Erythroblast (primary cell): ENCODE results near the gene GOLGA6L10.
"Not testable (repeated sequence)": the region's sequence is repeated elsewhere in the genome, so short reads cannot be mapped to it uniquely, and the experiment has no call there.

Experiments used
- DNase-seq, 2 experiments: peaks; one replicate each; lab custom pipeline; 2025; lab: John Stamatoyannopoulos, UW

GOLGA6L10 gene

DNA sequence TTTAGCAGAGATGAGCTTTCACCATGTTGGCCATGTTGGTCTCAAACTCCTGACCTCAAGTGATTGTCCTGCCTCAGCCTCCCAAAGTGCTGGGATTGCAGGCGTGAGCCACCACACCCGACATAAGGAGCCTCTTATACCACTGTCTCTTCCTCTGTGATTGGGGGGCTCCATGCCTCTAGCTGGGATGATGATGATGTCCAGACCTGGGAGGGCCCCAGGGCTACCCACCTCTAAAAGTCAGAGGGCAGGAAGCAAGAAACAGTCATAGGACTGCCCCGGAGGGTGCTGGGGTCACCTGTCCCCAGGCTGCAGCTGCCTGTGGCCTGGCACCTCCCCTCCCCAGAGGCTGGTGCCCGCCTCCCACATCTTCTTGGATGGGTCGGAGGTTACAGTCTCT lies 5.4 kb downstream of the GOLGA6L10 start:
- DNase-seq = not testable (repeated sequence)

DNA sequence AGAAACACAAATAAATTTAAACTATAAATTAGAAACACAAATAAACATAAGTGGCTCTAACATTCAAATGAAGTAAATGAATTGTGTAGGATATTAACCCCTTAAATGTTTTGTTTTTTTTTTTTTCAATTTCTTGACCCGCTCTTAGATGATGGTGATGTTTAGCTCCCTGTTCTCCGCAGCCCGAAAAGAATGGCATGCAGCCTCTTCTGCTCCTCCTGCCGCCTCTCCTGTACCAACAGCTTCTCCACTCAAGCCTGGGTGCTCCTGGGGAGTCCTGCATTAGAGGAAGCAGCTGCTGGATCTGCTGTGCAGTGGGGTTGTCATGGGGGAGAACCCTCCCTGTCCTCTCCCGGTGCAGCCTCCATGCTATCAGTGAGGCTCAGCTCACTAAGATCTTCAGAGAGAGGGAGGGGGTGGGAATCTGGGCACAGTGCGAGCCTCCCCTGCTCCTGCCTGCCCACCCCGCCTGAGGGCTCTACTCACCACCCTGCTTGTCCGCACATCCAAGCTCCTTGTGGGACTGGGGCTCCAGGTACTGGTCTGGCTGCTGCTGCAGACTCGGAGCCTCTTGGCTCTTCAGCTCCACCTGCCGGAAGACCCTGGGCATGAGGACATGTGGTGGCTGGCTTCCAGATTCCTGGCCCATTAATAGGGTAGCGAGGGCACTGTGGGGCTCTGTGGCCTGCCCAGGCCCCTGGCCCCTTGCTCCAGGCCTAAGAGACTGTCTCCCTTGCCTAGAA lies 6.5 kb downstream of the GOLGA6L10 start:
- DNase-seq = not testable (repeated sequence)

DNA sequence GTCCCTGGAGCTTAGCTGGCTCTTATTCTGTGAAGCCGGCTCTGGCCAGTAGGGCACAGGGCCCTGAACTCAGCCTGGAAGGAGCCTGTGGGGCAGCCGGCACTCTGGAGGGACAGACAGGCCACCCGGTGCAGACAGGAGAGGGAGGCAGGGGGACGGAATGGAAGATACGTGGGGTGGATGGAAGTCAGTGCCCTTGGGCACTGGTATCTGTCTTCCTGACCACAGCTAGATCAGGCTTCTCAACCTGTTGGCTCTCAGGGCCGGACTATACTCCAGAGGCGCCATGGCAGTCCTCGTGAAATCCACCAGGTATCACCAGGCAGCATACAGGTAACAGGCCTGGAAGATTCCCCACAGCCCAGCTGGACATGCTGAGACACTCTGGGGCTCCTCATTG lies 10.7 kb downstream of the GOLGA6L10 start:
- not testable (repeated sequence) for DNase-seq

DNA sequence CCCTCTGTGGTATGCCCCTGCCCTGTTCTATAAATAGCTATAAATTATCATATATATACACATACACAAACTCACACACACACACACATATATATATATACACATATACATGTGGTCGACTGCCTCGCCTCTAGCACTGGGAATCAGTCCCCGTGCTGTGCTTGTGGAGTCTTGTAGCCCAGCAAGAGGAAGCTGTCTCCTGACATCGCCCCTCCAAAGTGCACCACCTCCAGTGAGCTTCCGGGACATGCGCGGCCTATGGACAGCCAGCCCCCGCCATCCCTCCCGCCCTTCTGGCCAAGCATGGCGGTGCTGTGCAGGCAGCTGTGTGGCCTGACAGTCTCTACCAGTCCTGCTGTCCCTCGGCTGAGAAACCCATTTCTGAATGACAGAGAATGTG lies 11.2 kb downstream of the GOLGA6L10 start:
- DNase-seq = not testable (repeated sequence)

DNA sequence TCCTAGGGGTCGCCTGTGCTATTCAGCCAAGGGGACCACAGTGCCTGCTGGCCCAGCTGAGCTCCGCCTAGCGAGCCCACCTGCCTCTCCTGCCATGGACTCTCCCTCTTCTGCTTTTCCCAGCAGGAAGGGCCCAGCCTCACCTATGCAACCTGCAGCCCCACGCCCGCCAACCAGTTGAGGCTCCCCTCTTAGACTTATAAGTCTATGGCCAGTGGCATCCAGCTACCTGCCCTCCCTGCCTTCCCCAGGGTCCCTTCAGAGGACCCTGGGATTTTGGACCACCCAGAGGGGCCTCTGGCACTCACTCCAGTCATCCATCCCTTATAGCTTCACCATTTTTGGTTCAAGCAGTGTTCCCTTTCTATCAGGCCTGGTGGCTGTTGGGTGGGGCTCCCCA lies 12.2 kb downstream of the GOLGA6L10 start:
- DNase-seq = not testable (repeated sequence)

DNA sequence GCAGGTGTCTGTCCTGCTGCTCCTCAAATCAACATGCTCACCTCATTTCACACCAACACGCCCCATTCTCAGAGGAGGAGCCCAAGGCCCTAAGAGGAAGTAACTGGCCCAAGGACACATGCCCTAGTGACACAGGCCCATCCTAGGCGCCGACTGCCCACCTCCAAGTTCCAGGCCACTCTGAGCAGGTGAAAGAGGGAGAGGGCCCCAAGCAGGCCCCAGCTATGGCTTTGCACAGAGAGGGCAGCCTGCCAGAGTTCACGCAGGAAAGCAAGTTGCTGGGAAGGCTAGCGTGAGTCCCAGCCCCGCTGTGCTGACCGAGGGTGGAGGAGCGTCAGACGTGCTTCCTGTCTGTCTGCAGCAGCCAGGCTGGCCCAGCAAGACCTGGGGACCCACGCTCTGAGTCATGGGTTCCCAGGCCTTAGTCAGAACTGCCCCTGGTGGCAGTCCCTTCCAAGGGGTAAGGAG lies 13.1 kb downstream of the GOLGA6L10 start:
- not testable (repeated sequence) for DNase-seq

DNA sequence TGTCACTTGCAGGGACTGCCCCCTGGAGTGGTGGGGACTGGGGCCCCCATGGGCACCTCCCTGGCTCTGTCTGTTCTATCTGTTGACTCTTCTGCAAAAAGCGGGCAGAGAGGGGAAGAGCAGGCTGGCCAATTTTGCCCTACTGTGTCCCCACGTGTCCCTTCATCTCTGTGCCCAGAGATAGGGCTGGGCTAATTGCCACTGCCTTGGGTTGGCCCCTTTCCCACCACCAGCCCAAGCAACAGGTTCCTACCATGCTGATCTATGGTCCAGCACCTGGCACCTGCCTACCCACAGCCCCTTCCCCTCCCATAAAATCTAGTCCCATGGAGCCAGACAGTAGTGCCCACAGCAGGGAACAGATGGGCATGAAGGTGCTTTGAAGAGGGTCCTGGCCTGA lies 14.3 kb downstream of the GOLGA6L10 start:
- not testable (repeated sequence) for DNase-seq

DNA sequence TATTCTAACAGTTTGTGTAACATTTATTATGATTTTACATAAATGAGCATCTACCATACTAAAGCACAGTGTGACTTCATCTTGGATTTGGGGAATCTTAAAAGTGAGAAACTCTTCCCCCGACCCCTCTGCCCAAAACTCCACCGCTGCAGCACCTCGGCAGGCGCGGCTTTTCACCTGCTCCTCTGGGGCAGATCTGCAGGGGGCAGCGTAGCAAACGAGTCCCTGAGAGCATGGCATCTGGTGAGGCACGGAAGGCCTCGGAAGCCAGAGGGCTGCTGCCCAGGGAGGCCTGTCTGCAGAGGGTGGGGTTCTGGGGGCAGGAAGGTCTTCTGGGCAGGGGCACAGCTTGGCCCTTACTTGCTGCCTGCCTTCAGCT lies 14.7 kb downstream of the GOLGA6L10 start:
- not testable (repeated sequence) for DNase-seq

DNA sequence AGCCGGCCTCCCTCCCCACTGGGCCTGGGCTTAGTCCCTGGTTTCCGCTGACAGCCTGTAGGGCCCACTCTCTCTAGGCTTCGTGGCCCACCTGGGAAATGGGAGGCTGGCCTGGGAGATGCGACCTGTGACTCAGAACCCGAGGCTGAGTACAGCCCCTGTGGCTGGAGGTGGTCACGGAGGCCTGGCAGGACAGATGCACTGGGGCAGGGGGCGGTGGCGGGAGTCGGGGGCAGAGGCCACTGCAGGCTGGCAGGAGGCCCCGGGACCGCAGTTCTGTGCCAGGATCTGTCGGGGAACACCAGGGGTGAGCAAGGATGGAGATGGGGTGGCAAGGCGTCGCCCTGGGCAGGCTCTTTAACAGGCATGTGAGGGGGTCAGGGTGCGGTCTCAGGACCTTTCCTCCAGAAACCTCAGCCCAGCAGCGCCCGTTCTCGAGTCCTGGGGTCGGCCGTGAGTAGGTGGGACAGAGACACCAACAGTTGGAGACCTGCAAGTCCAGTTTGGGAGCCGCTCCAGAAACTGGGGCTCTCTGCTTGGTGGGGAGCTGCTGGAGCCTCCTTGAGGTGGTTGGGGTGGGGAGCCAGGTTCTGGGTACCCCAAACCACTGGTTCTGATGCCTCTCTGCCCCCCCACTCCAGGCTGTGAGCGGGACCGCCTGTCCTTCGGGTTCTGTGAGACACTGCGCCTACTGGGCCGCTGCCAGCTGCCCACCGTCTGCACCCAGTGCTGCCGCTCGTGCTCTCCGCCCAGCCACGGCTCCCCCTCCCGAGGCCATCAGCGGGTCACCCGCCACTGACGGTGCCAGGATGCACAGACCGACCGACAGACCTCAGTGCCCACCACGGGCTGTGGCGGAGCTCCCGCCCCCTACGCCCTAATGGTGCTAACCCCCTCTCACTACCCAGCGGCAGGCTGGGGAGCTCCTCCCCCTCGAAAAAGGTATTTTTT lies 15.4 kb downstream of the GOLGA6L10 start:
- not testable (repeated sequence) for DNase-seq

DNA sequence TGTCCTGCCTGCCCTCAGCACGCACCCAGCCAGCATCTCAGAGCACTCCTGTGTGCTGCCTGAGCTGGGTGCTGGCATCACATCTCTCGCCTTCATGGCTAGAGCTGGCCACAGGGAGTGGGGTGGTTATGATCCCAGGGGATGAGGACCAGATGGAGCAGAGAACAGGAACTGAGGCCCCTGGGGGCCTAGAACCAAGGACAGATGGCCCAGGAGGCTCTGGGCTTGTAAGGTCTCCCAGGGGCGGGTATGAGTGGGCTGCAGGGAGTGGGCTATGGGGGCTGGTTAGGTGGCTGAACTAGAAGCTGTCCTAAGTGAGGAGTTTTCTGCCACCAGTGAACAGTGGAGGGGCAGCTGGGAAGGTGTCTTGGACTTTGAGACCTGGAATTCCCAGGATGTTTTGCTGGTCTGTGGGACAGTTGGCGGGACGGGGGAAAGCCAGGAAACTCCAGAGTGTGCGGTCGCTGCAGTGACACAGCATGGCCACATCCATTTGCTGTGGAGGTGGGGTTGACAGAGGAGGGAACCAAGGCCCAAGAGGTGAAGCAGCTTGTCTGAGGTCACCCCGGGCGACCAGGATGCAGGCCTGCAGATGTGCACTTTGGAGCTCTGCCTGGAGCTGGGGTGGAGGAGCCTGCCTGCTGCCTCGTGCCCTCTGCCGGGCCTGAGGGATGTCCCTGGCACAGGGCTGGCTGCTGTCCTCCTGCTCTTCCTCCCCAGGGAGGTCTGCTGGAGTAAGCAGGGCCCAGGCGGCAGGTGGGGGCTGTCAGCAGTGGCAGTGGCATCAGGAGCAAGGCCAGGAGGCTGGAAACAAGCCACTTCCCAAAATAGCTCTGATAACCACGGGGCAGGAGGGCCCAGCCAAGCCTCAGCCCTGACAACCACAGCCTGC lies 16.3 kb downstream of the GOLGA6L10 start:
- DNase-seq = not testable (repeated sequence)

DNA sequence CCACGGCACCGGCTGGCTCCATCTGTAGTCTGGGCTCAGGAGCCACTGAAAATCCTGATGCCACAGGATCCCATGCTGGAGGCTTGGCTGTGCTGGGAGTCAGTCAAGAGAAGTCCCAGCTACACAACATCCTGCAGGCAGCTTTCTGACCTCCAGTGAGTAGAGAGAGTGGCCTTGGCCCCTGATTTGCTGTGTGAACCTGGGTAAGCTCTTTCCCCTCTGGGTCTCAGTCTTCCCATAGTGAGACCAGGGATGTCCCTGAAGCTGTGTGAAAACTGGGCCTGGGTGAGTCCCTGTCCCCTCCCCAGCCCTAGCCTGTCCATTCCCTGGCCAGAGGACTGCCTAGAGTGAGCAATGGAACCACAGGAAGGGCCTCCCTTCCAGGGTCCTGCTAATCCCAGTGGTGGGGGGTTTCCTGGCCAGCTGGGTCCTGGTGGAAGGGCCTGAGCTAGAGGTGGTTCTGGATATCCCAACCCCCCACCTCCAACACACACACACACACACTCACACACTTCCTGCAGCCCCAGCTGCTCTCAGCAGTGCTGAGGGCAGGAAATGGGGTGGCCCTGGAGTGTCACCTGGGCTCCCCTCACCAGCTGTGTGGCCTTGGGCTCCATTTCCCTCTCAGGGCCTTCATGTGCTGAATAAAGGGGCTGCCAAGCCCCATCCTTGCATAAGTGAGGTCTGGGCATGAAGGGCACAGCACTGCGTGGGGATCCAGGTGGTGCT lies 17.5 kb downstream of the GOLGA6L10 start:
- not testable (repeated sequence) for DNase-seq

DNA sequence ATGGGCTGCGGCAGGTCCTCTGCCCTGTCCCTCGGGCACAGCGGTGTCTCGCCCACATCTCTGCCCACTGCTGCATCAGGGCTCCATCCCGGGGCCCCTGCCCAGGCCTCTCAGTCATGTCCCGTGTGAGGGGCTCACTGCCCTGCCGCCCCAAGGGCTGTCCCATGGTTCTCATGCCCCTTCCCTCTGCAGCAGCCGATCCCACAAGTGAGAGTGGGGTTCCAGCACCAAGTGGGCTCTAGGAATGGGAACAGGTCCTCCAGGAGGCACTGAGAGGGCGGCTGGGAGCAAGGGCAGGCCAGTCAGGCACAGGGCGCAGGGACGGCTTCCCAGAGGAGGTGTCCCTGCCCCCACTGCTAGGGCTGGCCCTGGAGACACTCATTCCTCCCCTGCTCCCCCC lies 18.4 kb downstream of the GOLGA6L10 start:
- not testable (repeated sequence) for DNase-seq

DNA sequence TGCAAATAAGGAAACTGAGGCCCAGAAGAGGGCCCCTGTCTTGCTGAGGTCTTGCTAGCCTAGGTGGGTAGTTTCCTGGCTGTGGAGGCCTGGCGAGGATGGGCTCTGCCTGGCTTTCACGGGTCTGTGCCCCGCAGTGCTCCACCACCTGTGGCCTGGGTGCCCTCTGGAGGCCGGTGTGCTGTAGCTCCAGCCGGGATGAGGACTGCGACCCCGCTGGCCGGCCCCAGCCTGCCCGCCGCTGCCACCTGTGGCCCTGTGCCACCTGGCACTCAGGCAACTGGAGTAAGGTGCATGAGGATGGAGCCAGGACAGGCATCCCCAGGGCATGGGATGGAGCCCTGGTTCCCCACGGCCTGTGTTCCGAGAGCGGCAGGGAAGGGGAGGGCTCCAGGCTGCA lies 20.2 kb downstream of the GOLGA6L10 start:
- not testable (repeated sequence) for DNase-seq

DNA sequence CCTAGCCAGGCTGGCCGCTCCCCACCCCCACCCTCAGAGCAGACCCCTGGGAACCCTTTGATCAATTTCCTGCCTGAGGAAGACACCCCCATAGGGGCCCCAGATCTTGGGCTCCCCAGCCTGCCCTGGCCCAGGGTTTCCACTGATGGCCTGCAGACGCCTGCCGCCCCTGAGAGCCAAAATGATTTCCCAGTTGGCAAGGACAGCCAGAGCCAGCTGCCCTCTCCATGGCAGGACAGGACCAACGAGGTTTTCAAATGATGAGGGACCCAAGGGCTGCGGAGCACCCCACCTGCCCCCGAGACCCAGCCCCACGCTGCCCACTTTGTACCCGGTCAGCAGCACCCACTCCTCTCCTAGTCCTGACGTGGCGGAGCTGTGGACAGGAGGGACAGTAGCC lies 21.9 kb downstream of the GOLGA6L10 start:
- DNase-seq = not testable (repeated sequence)

DNA sequence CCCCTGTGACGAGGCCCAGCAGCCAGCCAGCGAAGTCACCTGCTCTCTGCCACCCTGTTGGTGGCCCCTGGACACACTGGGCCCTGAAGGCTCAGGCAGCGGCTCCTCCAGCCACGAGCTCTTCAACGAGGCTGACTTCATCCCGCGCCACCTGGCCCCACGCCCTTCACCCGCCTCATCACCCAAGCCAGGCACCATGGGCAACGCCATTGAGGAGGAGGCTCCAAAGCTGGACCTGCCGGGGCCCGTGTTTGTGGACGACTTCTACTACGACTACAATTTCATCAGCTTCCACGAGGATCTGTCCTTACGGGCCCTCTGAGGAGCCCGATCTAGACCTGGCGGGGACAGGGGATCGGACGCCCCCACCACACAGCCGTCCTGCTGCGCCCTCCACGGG lies 22.4 kb downstream of the GOLGA6L10 start:
- not testable (repeated sequence) for DNase-seq

DNA sequence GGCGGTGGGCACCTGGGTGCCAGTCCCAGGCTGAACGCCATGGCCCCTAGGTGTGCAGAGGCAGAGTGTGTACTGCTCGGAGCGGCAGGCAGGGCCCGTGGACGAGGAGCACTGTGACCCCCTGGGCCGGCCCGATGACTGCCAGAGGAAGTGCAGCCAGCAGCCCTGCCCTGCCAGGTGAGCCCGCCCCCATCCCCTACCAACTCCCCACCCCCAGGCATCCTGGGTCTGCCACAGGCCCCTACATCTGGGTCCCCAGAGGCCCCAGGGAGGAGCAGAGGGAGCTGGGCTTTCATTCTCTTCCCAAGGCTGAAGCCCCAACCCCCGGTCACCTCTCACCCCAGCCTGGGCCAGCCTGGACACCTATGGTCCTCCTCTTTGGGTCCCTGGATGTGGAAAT lies 23.6 kb downstream of the GOLGA6L10 start:
- not testable (repeated sequence) for DNase-seq

DNA sequence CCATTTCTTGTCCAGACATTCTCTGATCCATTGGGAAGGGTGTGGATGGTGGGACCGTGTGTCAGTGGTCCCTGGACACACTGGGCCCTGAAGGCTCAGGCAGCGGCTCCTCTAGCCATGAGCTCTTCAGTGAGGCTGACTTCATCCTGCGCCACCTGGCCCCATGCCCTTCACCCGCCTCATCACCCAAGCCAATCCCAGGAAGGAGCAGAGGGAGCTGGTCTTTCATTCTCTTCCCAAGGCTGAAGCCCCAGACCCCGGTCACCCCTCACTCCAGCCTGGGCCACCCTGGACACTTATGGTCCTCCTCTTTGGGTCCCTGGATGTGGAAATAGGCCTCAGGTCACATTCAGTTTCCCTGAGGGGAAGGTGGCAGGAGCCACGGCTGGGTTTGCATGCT lies 24.4 kb downstream of the GOLGA6L10 start:
- DNase-seq = not testable (repeated sequence)

DNA sequence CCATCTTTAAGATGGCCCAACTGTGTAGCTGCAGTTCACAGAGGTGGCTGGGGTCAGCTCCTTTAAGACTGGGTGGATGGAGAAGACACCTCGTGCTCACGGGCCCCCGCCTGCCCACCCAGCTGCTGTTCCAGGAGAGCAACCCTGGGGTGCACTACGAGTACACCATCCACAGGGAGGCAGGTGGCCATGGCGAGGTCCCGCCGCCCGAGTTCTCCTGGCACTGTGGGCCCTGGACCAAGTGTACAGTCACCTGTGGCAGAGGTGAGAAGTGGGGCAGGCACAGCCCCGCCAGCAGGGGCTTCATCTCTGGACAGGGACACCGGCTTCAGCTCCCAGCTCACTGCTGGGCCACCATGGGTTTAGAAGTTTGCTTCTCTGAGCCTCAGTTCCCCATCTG lies 26.8 kb downstream of the GOLGA6L10 start:
- DNase-seq = not testable (repeated sequence)

DNA sequence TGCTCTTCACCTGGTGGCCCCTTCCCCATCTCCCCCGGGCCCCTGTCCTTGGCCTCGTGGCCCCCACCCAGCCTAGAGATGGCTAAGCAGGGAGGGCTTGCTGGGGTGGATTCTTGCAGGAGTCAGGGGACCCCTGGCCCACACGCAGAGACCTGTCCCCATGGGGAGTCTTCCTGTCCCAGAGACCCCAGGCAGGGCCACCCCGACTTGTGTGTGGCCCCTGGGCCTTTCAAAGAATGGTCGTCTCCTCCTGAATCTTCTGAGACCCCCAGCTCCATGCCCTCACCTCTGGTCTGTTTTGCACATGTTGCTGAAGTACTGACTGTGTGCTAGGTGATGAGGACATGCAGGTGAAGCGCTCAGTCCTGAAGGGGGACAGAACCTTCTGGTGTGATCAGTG lies 28.4 kb downstream of the GOLGA6L10 start:
- not testable (repeated sequence) for DNase-seq

DNA sequence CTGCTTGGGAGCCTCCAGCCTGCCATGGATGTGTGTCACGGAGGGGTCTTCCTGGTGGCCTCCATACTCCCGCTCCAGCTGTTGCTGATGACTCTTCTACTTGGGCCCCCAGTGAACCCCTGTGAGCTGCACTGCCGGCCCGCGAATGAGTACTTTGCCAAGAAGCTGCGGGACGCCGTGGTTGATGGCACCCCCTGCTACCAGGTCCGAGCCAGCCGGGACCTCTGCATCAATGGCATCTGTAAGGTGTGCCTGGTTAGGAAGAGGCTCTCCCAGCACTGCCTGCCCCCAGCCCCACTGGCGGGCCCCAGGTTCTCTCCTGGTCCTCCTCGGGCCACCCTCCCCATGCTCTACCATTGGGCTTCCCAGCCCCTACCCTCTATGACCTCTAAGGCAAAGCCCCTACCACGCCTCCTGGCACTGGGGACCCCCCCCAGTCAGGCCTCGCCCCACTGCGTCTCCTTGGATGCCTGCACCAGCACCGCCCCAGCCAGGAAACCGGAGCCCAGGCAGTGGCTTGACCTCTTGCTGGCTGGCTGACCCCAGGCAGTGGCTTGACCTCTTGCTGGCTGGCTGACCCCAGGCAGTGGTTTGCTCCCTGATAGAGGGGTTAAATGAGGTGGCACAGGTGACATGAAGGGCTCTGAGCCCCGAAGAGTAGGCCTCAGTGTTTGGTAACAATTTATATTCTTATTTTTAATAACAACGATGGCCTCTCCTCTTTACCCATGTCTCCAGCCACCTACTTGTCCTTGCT lies 29.6 kb downstream of the GOLGA6L10 start:
- DNase-seq = not testable (repeated sequence)
